NB4 (cell line): Measurements from ENCODE around the gene TMPRSS9.
A peak's percentile ranks its signal among the peaks of the same experiment; 100 is the strongest.

Experiments
- DNase-seq: peaks from one replicate; pipeline ENCODE4 v3.0.0; 2010; ENCODE audit warnings: low read depth
- H3K4me3 ChIP-seq: one replicate; pipeline ENCODE4 v1.5.1; 2011; ENCODE audit warnings: mild to moderate bottlenecking, low read depth, low read length, moderate library complexity
- MYC ChIP-seq: IDR thresholded peaks from 2 replicates; pipeline ENCODE4 v1.6.1; 2011; ENCODE audit warnings: low read depth, low read length
- POLR2A ChIP-seq: IDR thresholded peaks from 2 replicates; pipeline ENCODE4 v1.6.1; 2011; ENCODE audit warnings: mild to moderate bottlenecking; ENCODE audit not compliant: insufficient read length; ENCODE audit errors: extremely low read depth
- TF ChIP-seq, protein P1 (sequence below): IDR thresholded peaks from 2 replicates; pipeline ENCODE4 v1.6.1; 2011; ENCODE audit warnings: low read depth, low read length
- TF ChIP-seq, protein P2 (sequence below): IDR thresholded peaks from one replicate; pipeline ENCODE4 v1.5.1; 2012; ENCODE audit warnings: low read depth, low read length

Gene TMPRSS9

DNA sequence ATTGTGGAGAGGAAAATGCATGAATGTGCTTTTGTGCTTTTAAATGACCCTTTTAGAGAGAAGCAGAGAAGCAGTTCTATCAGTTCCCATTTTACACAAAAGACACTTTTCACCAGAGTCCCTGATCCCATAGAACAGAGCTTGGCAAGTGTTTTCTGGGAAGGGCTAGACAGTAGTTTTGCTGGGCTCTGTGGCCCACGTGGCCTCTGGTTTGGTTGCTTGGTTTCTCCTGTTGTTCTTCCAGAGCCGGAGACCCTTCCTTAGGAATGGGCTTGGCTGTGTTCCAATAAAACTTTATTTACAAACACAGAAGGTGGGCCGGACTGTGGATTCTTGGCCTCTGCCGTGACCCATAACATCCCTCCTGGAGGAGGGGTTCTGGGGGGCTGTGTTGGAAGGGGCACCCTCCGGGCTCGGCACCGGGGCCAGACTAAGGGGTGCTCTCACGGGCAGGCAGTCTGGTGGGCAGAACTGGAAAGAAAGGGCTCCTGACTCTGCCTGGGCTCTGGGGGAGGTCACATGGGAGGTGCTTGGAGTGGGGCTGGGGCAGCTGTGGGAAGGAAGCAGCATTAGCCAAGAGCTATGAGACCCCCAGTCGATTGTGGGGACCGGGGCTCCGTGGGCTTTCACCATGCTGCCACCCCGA is 28.3 kb upstream of the TMPRSS9 start:
- no peak for DNase-seq
- peak overlapping the region; percentile 38 for H3K4me3 ChIP-seq
- TF ChIP-seq, protein P1, sequence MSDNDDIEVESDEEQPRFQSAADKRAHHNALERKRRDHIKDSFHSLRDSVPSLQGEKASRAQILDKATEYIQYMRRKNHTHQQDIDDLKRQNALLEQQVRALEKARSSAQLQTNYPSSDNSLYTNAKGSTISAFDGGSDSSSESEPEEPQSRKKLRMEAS: no peak
- TF ChIP-seq MYC (no peak), POLR2A (no peak)
- TF ChIP-seq, protein P2, sequence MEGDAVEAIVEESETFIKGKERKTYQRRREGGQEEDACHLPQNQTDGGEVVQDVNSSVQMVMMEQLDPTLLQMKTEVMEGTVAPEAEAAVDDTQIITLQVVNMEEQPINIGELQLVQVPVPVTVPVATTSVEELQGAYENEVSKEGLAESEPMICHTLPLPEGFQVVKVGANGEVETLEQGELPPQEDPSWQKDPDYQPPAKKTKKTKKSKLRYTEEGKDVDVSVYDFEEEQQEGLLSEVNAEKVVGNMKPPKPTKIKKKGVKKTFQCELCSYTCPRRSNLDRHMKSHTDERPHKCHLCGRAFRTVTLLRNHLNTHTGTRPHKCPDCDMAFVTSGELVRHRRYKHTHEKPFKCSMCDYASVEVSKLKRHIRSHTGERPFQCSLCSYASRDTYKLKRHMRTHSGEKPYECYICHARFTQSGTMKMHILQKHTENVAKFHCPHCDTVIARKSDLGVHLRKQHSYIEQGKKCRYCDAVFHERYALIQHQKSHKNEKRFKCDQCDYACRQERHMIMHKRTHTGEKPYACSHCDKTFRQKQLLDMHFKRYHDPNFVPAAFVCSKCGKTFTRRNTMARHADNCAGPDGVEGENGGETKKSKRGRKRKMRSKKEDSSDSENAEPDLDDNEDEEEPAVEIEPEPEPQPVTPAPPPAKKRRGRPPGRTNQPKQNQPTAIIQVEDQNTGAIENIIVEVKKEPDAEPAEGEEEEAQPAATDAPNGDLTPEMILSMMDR: no peak

DNA sequence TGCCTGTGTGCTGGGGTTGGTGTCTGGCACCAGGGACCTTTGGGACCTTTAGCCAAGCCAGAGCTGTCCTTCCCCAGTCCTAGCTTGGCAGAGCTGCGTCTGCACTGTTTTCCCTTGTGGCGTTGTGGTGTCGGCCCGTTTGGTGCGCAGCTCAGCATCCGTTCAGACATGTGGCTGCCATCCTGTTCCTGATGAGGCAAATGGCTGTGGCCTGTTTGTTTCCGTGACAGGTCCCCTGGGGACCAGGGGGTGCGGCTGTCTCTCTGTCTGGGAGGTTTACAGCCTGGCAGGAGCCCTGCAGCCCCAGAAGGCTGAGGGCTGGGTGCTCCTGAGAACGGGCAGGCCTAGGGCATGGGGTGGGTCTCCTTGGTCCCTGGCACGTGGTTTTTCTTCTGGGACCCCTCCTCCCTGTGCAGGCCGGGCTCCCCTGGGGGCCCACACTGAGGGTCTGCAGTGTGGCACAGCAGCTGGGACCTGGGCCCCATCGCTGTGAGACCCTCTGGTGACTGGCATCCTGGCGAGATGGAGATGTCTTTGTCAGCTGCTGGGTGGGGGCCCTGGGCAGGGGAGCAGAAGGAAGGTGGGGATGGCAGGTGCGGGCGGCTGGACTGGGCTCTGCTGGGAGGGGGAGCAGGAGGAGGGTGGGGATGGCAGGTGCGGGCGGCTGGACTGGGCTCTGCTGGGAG is 27.6 kb upstream of the TMPRSS9 start:
- peak; percentile 94 for DNase-seq
- peak overlapping the region; percentile 38 for H3K4me3 ChIP-seq
- TF ChIP-seq, protein P2: no peak
- TF ChIP-seq POLR2A (peak; percentile 16), MYC (peak; percentile 90)
- TF ChIP-seq, protein P1: peak; percentile 84

DNA sequence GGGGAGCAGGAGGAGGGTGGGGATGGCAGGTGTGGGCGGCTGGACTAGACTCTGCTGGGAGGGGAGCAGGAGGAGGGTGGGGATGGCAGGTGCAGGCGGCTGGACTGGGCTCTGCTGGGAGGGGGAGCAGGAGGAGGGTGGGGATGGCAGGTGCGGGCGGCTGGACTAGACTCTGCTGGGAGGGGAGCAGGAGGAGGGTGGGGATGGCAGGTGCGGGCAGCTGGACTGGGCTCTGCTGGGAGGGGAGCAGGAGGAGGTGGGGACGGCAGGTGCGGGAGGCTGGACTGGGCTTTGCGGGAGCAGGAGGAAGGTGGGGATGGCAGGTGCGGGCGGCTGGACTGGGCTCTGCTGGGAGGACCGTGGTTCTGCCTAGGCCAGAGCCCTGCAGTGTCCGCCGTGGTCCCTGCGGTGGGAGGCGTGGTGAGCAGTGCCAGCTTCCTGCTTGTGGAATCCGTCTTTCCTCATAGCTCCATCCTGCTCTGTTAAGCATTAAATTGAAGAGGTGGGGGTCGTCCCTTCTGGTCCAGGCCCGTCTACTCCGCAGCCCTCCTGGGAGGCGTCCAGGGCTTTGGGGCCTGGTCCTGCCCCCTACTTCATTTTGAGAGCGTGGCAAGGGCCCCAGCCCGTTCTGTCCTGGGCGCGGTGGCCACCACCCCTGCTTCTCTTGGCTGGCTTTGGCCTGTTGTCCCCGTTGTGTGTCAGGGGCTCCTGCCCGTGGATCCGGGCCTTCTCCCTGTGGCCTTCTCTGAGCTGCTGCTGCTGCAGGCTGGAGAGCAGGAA is 26.8 kb upstream of the TMPRSS9 start:
- no peak for DNase-seq
- no peak overlapping the region for H3K4me3 ChIP-seq
- TF ChIP-seq, protein P1: no peak
- no peak for TF ChIP-seq MYC
- TF ChIP-seq, protein P2: no peak
- TF ChIP-seq POLR2A: no peak

DNA sequence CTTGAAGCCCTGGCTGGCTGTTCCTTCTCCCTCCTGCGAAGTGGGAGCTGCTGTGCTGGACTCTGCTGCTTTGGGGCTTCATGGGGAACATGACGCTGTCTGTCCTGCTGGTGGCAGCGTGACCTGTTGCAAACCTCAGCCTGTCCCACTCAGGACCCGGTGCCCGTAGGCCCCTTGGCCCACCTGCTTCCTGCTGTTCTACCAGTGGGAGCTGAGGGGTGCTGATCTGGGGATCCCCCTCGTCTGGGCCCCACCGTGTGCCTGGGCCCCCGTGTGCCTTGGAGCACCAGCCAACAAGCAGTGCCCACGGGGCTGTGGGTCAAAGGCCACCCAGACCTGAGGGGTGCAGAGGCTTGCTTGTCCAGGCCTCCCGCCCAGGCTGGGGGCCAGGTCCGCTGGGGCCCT is 26.3 kb upstream of the TMPRSS9 start:
- DNase-seq: peak; percentile 45
- H3K4me3 ChIP-seq: no peak overlapping the region
- TF ChIP-seq, protein P2: peak; percentile 4
- TF ChIP-seq, protein P1: no peak
- no peak for TF ChIP-seq POLR2A
- TF ChIP-seq MYC: no peak

DNA sequence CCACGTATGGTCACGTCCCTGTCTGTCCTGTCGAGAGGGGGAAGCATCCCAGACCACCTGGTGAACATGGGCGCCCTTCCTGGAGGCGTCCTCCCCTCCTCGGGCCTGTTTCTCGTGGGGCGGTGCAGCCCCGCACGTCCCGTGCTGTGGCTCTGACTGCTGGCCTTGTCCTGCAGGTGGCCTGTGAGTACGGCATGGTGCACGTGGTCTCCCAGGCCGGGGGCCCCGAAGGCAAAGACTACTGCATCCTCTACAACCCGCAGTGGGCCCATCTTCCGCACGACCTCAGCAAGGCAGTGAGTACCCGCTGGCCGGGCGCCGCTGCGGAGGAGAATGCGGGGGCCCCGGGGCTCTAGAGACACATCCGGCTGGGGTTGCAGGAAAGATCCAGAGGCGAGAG is 25.6 kb upstream of the TMPRSS9 start:
- no peak for DNase-seq
- TF ChIP-seq, protein P2: no peak
- TF ChIP-seq, protein P1: no peak
- TF ChIP-seq POLR2A (no peak), MYC (no peak)
- H3K4me3 ChIP-seq: no peak overlapping the region
